Measurements from ENCODE around the gene C1orf174.
A peak's percentile ranks its signal among the peaks of the same experiment; 100 is the strongest.

DNA sequence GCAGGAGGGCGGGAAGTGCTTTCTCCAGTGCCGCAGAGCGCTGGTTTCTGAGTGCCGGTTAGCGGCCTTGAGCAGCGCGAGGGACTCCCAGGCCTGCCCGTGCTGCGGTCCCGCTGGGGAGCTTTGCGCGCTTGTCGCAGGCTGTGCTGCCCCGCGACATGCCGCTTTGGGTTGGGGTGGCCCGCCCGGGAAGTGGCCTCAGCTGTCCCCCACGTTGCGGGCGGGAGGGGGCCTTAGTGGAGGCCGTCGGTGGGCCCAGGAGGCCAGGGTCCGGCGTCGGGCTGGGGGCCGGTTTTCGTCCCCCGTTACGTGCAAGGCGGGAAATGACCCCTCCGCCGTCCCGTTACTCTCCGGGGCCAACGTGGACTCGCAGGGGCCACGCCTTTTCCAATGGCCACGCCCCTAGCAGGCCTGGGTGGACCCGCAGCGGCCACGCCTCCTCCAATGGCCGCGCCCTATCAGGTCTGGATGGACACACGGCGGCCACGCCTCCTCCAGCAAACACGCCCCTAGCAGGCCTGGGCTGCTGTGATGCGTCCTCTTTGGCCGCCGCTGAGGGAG, 977 bp upstream of the C1orf174 start:
- TF ChIP-seq, protein P1, sequence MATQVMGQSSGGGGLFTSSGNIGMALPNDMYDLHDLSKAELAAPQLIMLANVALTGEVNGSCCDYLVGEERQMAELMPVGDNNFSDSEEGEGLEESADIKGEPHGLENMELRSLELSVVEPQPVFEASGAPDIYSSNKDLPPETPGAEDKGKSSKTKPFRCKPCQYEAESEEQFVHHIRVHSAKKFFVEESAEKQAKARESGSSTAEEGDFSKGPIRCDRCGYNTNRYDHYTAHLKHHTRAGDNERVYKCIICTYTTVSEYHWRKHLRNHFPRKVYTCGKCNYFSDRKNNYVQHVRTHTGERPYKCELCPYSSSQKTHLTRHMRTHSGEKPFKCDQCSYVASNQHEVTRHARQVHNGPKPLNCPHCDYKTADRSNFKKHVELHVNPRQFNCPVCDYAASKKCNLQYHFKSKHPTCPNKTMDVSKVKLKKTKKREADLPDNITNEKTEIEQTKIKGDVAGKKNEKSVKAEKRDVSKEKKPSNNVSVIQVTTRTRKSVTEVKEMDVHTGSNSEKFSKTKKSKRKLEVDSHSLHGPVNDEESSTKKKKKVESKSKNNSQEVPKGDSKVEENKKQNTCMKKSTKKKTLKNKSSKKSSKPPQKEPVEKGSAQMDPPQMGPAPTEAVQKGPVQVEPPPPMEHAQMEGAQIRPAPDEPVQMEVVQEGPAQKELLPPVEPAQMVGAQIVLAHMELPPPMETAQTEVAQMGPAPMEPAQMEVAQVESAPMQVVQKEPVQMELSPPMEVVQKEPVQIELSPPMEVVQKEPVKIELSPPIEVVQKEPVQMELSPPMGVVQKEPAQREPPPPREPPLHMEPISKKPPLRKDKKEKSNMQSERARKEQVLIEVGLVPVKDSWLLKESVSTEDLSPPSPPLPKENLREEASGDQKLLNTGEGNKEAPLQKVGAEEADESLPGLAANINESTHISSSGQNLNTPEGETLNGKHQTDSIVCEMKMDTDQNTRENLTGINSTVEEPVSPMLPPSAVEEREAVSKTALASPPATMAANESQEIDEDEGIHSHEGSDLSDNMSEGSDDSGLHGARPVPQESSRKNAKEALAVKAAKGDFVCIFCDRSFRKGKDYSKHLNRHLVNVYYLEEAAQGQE (IDR thresholded peaks at IDR 0.05; ENCODE audit: low read depth): no peak
- TF ChIP-seq YY1 (IDR thresholded peaks at IDR 0.05; ENCODE audit: low read depth) (no peak), EP300 (IDR thresholded peaks at IDR 0.05; ENCODE audit: borderline replicate concordance) (no peak), EGR1 (IDR thresholded peaks at IDR 0.05) (no peak), FOXM1 (IDR thresholded peaks at IDR 0.05; ENCODE audit: borderline replicate concordance, low read depth) (no peak)
- TF ChIP-seq, protein P2, sequence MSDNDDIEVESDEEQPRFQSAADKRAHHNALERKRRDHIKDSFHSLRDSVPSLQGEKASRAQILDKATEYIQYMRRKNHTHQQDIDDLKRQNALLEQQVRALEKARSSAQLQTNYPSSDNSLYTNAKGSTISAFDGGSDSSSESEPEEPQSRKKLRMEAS (IDR thresholded peaks at IDR 0.05): peak; percentile 23
